CD4-positive, alpha-beta T cell treated with Interleukin-1 beta for 1 hour (primary cell): ENCODE data around the gene SHQ1.

Source experiments
- DNase-seq, 2 donors: peaks; one replicate each; pipeline ENCODE4 v3.0.0-alpha.2; 2020 to 2022

The SHQ1 gene

GRCh38 chr3:72702997-72703396 is 145.2 kb downstream of the SHQ1 start:
- DNase-seq, result no peak

GRCh38 chr3:72702390-72702789 is 145.9 kb downstream of the SHQ1 start:
- no peak for DNase-seq

GRCh38 chr3:72700106-72700505 is 148.1 kb downstream of the SHQ1 start:
- DNase-seq, result no peak

GRCh38 chr3:72699631-72700030 is 148.6 kb downstream of the SHQ1 start:
- no peak for DNase-seq
